Muscle of arm (tissue), 12 donors: Measurements from ENCODE around the gene RAD23A. TPM values are rescaled to one million over a fixed set of nuclear protein-coding genes. Genes with fewer than 3 reads are reported as not detected.

ENCODE experiments used
- DNase-seq: peaks from one replicate; pipeline ENCODE4 v3.0.0-alpha.2; 2013
- polyA plus RNA-seq, 12 donors: library from polyadenylated mRNA; unstranded; fragments of 120-200 nt; gene quantifications; one replicate each; pipeline ENCODE4 v1.2.1, GENCODE V29; 2013; ENCODE audit not compliant: insufficient read length in 12 of 12

The RAD23A gene
- polyA plus RNA-seq, 12 donors, result 80.3 to 659 (median 114) TPM

DNA sequence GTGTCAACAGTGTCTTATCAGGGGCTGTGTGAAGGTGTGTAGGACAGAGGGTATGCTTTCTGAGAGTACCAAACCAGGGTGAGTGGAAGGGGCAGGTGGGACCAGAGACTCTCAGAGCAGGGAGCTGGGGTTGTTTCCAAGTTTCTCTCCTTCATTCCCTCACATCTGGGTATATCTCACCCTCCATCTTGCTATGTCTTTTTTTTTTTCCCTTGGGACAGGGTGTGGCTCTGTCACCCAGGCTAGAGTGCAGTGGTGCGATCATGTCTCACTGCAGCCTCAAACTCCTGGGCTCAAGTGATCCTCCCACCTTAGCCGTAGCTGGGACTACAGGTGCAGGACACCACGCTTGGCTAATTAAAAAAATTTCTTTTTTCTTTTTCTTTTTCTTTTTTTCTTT lies 34.3 kb downstream of the RAD23A start:
- no peak for DNase-seq

DNA sequence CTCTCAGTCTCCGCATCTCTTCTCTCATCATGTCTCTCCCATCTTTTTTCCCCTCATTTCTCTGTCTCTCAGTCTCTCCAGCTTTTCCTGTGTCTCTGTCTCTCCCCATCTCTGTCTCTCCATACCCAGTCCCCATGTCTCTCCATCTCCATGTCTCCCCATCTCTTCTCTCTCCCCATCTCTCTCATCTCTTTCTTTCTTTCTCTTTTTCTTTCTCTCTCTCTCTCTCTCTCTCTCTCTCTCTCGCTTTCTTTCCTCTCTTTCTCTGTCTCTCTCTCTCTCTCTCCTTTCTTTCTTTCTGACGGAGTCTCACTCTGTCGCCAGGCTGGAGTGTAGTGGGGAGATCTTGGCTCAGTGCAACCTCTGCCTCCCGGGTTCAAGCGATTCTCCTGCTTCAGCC lies 37.0 kb downstream of the RAD23A start:
- DNase-seq, result no peak

DNA sequence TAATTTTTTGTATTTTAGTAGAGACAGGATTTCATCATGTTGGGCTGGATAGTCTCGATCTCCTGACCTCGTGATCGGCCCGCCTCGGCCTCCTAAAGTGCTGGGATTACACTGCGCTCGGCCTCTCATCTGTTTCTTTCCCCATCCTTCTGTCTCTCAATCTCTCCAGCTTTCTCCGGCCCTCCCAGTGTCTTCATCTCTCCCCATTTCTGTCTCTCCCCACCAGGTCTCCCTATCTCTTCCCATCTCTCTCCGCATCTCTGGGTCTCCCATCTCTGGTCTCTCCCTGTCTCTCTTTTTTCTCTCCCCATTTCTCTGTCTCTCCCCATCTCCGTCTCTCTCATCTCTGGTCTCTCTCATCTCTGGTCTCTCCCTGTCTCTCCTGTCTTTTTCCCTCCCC lies 37.4 kb downstream of the RAD23A start:
- DNase-seq, result no peak

DNA sequence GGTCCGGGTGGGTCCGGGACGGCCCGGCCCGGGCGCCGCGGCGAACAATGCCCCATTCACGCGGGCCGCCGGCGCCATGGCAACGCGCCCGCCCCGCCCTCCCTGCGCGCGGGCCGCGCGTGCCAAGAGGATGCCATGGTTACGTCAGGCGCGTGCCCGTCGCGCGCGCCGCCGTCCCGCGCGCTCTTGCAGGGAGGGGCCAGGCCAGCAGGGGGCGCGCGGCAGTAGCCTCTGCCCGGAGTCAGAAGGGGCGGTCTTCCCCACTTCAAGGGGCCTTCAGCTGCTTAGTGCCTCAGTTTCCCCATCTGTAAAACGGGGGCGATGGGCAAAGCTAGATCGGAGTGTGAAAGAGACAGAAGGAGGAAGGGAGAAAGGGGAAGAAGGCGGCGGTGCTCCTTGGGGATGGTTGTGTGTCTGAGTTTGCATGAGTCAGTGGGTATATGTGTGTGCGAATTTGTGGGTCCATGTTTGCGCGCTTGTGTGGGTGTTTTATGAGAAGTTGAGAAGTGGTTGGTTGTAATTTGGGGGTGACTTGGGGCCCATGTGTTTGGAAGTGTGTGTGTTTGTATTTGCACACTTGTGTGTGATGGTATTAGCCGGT lies 38.0 kb downstream of the RAD23A start:
- DNase-seq, result peak; percentile 70

DNA sequence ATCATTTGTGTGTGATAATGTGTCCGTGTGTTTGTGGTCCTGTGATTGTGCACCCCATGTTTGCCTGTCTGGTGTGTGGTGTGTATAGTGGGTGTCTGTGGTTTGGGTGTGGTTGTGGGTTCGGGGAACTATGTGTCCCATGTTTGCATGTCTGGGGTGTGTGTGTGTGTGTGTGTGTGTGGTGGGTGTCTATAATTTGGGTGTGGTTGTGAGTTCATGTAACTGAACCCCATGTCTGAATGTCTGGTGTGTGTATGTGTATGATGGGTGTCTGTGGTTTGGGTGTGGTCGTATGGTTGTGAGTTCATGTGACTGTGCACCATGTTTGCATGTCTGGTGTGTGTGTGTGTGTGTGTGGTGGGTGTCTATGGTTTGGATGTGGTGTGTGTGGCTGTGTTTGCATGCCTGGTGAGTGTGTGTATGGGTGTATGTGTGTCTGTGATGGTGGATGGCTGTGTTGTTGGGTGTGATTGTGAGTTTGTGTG lies 38.5 kb downstream of the RAD23A start:
- no peak for DNase-seq

DNA sequence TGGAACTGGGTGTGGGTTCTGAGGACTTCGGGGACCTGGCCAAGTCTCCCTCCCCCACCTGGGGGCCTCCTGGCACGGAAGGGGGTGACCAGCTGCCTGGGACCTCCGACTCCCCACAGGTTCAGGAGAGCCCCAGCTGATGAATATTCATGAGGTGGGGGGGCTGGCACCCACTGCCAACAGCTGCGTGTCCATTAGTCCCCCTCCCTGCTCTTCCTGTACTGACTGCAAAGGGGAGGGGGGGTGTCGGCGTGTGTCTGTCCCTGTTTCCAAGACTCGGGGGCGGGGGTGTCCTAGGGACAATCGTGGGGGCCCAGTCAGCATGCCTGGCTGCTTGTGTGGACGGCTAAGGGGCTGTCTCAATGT lies 39.0 kb downstream of the RAD23A start:
- DNase-seq, result peak; percentile 32

DNA sequence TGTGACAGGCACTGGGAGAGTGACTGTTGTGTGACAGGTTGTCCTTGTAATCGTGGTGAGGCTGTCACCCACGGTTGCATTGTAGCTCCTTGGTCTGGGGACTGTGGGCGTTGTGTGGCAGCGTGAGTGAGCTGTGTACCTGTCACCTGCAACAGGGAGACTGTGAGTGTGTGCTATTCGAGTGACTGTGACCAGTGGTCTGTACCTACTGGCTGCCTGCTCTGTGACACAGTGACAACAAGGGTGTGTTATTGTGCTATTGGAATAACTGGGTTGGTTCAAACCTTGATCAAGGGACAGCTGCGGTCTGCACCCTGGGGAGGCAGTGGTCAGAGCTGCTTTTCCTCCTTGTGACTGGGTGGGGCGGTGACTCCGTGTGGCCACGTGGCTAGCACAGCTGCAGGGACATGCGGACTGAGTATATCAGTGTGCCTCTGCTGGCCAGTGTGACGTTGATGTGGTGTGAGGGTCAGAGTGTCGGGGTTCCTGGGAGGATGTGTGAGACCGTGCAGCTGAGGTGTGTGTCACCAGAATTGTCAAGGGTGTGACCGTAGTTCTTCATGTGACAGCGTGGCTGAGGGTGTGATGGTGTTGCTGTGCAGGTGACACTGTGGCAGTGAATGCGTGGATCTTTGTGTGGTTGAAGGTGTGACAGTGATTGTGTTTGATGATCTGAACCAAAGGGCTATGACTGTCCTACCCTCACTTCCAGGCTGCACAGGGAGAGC lies 39.6 kb downstream of the RAD23A start:
- DNase-seq, result peak; percentile 66

DNA sequence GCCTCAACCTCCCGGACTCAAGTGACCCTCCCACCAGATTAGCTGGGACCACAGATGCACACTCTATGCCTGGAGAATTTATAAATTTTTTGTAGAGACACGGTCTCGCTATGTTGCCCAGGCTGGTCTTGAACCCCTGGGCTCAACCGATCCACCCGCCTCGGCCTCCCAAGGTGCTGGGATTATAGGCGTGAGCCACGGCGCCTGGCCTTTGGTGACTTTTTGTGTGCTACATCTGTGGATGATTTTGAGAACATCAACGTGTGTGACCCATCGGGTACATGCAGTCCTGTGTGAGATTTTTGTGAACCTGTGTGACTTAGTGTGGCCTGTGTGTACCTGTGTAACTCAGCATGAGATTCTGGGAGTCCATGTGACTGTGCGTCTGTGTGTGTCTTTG lies 41.1 kb downstream of the RAD23A start:
- no peak for DNase-seq

DNA sequence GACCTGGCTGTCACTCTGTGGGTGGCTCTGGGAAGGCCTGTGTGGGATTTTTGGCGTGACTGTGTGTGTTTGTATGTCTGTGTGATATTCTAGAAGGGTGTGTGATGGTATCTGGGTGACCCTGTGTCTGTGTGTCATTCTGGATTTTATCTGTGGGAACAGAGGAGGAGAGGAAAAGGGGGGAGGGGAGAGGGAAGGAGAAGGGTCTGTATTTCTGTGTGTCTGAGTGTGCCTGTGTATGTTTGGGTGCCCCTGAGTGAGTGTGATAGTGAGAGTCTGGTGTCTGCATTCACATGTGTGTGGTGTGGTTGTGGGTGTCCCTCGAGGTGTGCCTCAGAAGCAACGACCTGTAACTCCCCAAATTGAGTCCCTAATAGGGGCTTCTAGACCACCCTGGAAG lies 41.5 kb downstream of the RAD23A start:
- DNase-seq, result no peak

DNA sequence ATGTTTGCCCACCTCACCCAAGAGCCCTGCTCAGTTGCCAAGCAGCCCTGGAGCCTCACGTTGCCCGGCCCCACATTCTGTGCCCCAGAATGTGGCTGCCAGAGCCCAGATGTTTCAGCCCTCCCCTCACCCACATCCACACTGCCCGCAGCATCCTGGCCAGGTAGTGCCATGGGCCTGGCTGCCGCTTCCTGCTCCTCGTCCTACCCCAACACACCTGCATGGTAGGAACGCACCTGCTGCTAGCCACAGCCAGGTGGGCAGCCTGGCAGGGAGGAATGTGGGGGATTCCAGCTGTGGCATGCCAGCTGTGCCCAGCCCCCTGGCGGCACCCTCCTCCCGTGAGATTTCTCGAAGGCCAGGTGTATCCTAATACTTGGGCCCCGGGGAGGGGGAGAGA lies 42.1 kb downstream of the RAD23A start:
- DNase-seq, result no peak

DNA sequence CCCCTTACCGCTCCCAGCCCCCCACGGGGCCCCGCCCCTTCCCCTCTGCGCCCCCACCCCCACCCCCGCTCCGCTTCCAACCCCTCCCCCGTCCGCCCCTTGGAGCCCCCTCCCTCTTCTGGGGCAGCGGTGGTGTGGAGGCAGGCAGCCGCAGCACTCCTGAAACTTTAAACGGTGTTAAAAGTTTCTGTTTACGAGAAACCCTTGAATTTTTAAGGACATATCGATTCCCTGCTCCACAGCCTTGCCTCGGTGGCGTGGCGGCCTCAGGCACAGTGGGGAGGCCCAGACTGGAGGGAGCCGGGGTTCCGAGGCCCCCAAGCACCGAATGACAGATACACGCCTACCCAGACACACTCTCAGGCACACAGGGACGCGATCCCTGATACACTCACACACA lies 44.8 kb downstream of the RAD23A start:
- no peak for DNase-seq

DNA sequence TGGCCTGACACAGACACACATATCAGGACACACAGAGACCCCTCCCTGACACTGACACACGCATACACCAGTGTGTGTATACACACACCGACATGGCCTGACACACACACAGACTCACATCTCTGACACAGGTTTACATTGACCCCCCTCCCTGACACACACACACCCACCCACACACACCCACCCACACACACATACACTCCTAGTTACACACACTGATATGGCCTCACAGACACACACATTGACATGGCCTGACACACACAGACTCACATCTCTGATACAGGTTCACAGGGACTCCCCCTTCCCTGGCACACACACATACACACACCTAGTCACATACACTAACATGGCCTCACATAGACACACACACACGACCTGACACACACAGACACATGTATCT lies 45.2 kb downstream of the RAD23A start:
- no peak for DNase-seq

DNA sequence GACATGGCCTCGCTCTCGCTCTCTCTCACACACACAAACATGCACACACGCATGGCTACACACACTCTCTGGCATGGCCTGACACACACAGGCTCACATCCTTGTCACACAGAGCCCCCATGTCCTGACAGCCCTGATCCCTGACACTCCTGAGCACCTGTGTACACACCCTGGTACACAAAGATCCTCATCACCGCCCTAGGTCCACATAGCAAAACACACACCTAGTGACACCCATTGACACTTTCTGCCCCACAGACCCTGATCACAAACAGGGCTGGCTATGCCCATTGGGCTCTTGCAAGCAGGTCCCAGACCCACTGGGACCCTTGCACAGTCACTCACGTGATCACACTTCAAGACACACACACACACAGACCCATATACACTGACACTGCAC lies 45.6 kb downstream of the RAD23A start:
- DNase-seq, result no peak

DNA sequence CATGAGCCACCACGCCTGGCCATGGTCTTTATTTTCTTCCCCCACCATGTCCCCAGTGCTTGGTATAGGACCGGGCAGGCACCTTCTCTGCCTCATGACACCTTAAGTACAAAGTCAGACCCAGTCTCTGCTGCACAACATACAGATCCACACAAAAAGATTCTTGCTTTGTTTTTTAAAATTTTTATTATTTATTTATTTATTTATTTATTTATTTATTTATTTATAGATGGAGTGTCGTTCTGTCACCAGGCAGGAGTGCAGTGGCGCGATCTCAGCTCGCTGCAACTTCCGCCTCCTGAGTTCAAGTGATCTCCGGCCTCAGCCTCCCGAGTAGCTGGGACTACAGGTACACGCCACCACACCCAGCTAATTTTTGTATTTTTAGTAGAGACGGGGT lies 47.1 kb downstream of the RAD23A start:
- DNase-seq, result no peak

DNA sequence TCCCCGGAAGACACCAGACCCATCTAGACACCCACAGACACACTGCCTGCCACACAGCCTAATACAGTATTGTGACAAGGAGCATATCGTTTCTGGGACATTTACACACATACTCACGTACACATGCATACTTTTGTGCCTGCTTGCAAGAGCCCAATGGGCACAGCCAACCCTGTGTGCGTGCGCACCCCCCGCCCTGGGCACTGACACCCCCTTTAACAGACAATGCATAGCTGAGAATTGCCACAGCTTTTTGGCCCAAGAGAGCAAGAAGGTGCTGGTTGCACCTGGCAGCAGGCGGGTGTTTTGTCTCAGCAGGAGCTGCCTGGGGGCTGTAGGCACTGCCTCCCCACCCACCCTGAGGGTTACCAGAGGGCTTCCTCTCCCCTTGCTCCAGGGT lies 47.9 kb downstream of the RAD23A start:
- no peak for DNase-seq

DNA sequence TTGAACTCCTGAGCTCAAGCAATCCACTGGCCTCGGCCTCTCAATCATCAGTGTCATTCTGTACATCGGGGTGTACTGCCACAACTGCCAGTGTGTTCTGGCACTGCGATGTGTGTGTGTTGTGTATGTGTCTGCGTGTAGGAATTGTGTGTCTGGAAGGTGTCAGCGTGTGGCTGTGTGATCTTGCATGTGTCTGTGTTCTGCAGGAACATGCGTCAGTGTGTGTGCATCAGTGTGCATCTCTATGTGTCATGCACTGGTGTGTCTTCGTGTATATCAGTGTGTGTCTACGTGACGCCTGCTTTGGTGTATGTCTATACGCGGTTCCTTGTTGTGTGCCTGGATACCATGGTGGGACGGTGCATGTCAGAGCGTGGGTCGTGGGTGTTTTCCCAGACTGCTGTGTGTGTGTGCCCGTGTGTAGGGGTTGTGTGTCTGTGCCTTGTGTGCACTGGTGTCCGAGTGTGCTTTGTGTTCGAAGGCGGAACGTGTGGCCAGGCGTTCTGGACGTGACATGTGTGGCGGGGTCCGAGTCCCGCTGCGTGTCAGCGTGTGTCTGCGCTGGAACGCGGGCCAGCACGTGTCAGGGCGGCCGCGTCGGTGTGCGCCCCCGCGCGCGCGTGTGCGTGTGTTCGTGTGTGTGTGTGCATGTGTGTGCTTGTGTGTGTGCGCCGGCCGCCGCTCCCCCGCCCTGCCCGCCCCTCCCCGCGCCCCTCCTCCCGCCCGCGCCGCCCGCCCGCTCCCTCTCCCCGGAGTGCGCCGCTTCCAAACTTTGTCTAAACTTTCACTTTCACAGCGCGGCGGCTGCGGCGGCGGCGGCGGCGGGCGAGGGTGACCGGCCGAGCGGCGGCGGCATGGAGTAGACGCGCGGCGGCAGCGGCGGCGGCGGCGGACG lies 49.3 kb downstream of the RAD23A start, which contains the start of gene NFIX:
Gene NFIX (plus strand): TSS at position 775 of the 895 bp plus-strand sequence. CDS start 363 bp downstream, outside the sequence.
- peak; percentile 56 for DNase-seq

DNA sequence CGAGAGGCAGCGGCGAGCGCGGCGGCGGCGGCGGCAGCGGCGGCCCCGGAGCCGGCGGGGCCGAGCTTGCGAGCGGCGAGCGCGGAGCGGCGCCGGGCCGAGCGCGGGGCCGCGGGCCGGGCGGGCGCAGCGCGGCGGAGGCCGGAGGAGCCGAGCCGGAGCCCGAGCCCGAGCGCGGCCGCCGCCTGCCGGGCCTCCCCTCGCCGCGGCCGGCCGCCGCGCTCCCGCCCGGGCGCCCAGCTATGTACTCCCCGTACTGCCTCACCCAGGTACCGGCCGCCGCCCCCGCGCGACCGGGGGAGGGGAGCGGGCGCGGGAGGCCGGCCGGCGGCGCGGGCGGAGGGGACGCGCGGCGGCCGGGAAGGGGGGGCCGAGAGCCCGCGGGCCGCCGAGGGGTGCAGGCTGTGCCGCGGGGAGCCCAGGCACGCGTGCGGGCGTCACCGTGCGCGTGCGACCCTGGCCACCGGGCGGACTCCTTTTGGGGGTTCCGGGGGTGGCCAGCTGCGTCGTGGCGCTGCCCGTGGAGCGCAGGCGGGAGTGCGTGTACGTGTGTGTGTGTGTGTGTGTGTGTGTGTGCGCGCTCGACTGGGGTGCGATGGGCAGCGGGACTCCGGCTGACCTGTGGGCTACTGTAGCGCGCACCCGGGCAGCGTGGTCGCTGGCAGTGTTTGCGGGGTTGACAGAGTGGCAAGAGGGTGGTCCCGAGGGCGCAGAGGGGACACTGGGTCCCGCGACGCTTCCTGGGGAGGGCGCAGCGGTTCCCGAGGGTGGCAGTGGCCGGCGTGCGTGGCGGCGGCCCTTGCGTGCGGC lies 50.1 kb downstream of the RAD23A start:
- DNase-seq, result no peak

DNA sequence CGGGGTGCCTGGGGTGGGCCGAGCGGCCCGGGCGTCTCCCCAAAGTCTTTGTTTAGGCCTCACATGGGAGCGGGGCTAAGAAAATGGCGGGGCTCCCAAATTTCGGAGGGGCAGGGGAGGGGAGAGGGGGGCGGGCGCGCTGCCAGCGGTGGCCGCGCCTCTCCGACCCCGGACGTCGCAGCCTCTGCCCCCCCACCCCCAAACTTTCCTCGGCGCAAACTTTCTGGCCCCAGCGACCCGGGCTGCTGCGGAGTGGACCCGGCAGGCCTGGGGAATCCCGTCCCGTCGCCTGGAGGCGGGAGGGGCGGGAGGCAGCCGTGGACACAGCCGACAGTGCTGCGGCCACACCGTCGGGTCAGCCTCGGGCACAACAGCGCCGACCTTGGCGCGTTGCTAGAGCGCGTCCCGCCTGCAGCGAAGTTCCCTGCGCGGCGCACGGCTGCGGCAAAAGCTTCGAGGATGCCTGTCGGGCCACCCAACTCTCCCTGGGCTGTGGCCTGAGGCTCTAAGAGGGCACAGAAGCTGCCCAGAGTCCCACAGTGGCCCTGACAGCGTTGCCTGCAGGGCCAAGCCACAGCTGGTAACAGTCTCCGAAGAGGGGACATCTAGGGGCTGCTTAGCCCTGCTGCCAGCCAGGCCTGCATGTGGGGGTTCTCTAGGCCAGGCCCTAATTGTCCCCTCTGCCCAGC lies 50.9 kb downstream of the RAD23A start:
- DNase-seq, result no peak

DNA sequence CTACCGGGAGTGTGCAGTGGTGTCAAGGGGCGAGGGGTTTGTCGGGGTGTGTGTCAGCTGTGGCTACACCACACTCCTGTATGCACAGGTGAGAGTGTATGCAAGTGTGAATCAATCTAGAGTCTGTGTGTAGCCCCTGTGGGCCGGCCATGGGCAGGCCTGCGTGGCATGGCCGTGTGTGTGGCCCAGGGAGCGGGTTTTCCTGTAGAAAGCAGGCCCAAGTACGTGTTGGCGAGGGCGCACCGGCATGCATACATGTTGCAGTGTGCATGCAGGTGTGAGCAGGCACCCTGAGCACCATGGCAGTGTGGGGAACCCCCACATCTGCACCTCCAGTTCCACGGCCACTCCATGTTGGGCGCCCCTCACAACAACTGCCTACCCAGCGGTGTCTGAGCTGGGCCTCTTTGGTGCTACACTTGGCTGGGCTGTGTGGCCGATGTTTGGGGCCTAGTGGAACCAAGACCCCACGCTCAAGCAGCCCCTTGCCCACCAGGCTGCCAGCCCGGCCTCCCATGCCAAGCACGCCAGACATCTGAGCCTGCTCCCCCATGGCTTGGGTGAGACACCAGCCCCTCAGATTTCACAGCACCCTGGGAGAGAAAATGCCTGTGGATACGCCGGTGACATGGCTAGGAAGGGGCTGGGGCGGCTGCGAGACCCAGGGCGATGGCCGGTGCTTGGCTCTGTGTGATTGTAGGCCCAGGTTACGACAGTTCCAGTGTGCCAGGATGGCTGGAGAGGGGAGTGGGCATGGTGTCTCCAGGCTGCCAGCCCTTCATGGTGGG lies 51.7 kb downstream of the RAD23A start:
- no peak for DNase-seq
